GM12878 (cell line): ENCODE results near the gene HLA-DPB1. TPM values are rescaled to one million over a fixed set of nuclear protein-coding genes. Genes with fewer than 3 reads are reported as not detected.
A peak's percentile ranks its signal among the peaks of the same experiment; 100 is the strongest.

Source experiments
- ATF2 ChIP-seq: IDR thresholded peaks from 2 replicates; pipeline ENCODE4 v1.6.1; 2012; ENCODE audit warnings: low read length, inconsistent platforms
- BCLAF1 ChIP-seq: fragments of 450-650 bp; IDR thresholded peaks from 2 replicates; pipeline ENCODE4 v1.6.1; 2017; ENCODE audit warnings: antibody characterized with exemption, mild to moderate bottlenecking, moderate library complexity
- CUX1 ChIP-seq: IDR thresholded peaks from 2 replicates; pipeline ENCODE4 v1.6.1; 2012; ENCODE audit warnings: improper control_type of control experiment, low read depth, low read length; ENCODE audit not compliant: insufficient replicate concordance
- EP300 ChIP-seq, 2 experiments: fragments of 150-350 bp in 1 of 2; IDR thresholded peaks; 2 replicates each; pipeline ENCODE4 v1.6.1; 2011 to 2012; ENCODE audit warnings: low read depth in 2 of 2, low read length in 2 of 2, borderline replicate concordance in 1 of 2, improper control_type of control experiment in 1 of 2, inconsistent platforms in 1 of 2; ENCODE audit not compliant: control insufficient read depth in 1 of 2
- RAD51 ChIP-seq: fragments of 450-650 bp; IDR thresholded peaks from 2 replicates; pipeline ENCODE4 v1.6.1; 2016; ENCODE audit warnings: moderate library complexity, mild to moderate bottlenecking, inconsistent platforms
- SP1 ChIP-seq: IDR thresholded peaks from one replicate; pipeline ENCODE4 v1.6.1; 2011; ENCODE audit warnings: low read depth, low read length
- SUPT20H ChIP-seq: IDR thresholded peaks from 2 replicates; pipeline ENCODE4 v1.6.1; 2011; ENCODE audit warnings: low read depth, mild to moderate bottlenecking, low read length, moderate library complexity, borderline replicate concordance; ENCODE audit not compliant: control insufficient read depth
- TBL1XR1 ChIP-seq: IDR thresholded peaks from 2 replicates; pipeline ENCODE4 v1.6.1; 2012; ENCODE audit warnings: low read depth, low read length, improper control_type of control experiment
- USF1 ChIP-seq: IDR thresholded peaks from 2 replicates; pipeline ENCODE4 v1.6.1; 2011; ENCODE audit warnings: borderline replicate concordance, low read depth, mild to moderate bottlenecking, moderate library complexity, mixed read lengths, low read length; ENCODE audit not compliant: insufficient read depth; ENCODE audit errors: extremely low read length
- ZNF592 ChIP-seq: fragments of 450-650 bp; IDR thresholded peaks from 2 replicates; pipeline ENCODE4 v1.6.1; 2017; ENCODE audit warnings: mild to moderate bottlenecking, moderate library complexity
- polyA plus RNA-seq, 11 experiments: library from polyadenylated mRNA; depleted of rRNA in 4 of 11; unstranded in 6 of 11; stranded (reverse) in 5 of 11; fragments of >200 nt; fragmentation: Nextera tagmentation in 4 of 11; fragmentation: Illumina TruSeq in 1 of 11; extraction: Ambion mirVana in 4 of 11; extraction: Trizol in 1 of 11; gene quantifications; 1 replicate in 1 of 11; 2 replicates in 10 of 11; pipeline versions ENCODE4 v1.2.1 to v1.2.3, GENCODE V29; 2011 to 2016; ENCODE audit warnings: inconsistent platforms in 2 of 11, missing spikeins in 2 of 11, low read depth in 1 of 11
- total RNA-seq, 4 experiments: library from RNA; depleted of rRNA in 3 of 4; stranded (reverse); fragments of >200 nt in 3 of 4; fragmentation: Illumina TruSeq in 1 of 4; extraction: Trizol in 1 of 4; gene quantifications; 2 replicates each; pipeline versions ENCODE4 v1.2.1 to v1.2.3, GENCODE V29; 2013 to 2021

Gene HLA-DPB1
- total and polyA plus RNA-seq, 10 of the 15 experiments (the other 5 are each of a cell fraction or from before 2014, with no cell fraction given), result 101 to 675 (median 352) TPM

GRCh38 chr6:33075568-33076405 lies at the start of gene HLA-DPB1 (continued):
- TF ChIP-seq BCLAF1, result no peak
- no peak for TF ChIP-seq USF1
- peak; percentile 13 for TF ChIP-seq SP1
- TF ChIP-seq TBL1XR1, result no peak
- TF ChIP-seq ZNF592, result no peak
- TF ChIP-seq ATF2, result no peak; the same call in 1 of the 2 replicates
- no peak for TF ChIP-seq EP300 (IDR thresholded peaks at IDR 0.05; ENCODE audit: borderline replicate concordance in 1 of 2, control insufficient read depth in 1 of 2, low read depth in 2 of 2, low read length in 2 of 2)
- no peak; the same call in 1 of the 2 replicates for TF ChIP-seq RAD51
- TF ChIP-seq SUPT20H, result no peak
- TF ChIP-seq CUX1, result no peak
